ENCODE results near the gene CD53.
"Not testable (repeated sequence)": the region's sequence is repeated elsewhere in the genome, so short reads cannot be mapped to it uniquely, and the experiment has no call there.

The CD53 gene

DNA sequence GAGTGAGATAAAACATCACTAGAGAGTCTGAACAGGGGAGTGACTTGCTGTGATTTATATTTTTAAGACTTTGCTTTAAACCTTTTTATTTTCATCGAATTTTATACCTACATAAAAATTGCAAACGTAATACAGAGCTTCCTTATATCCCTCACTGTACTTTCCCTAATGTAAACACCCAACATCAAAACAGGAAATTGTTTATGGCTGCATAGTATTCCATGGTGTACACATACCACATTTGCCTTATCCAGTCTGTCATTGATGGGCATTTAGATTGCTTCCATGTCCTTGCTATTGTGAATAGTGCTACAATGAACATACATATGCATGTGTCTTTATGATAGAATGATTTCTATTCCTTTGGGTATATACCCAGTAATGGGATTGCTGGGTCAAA lies 56.0 kb downstream of the CD53 start:
- no peak overlapping the region for H3K9ac ChIP-seq (ENCODE audit: low read length in 5 of 5)

DNA sequence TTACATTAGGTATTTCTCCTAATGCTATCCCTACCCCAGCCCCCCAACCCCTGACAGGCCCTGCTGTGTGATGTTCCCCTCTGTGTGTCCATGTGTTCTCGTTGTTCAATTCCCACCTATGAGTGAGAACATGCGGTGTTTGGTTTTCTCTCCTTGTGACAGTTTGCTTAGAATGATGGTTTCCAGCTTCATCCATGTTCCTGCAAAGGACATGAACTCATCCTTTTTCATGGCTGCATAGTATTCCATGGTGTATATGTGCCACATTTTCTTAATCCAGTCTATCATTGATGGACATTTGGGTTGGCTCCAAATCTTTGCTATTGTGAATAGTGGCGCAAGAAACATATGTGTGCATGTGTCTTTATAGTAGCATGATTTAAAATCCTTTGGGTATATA lies 58.1 kb downstream of the CD53 start:
- not testable (repeated sequence) for H3K4me1 ChIP-seq (ENCODE audit: control insufficient read depth in 5 of 5, insufficient read depth in 5 of 5, low read length in 5 of 5); H3K27me3 ChIP-seq (ENCODE audit: control insufficient read depth in 5 of 5, insufficient read depth in 4 of 5, low read length in 5 of 5); H3K9ac ChIP-seq (ENCODE audit: low read length in 5 of 5); H3K36me3 ChIP-seq (ENCODE audit: control insufficient read depth in 5 of 5, insufficient read depth in 5 of 5, low read length in 5 of 5); H3K4me3 ChIP-seq (ENCODE audit: low read depth in 1 of 5, low read length in 5 of 5); H3K27ac ChIP-seq (ENCODE audit: low read depth, low read length)
- H3K9me3 ChIP-seq (ENCODE audit: control insufficient read depth in 5 of 5, low read length in 5 of 5), result peaks cover 0 to 38% (median 11%) of the 10 kb centered on the region in 5 donors

More for the DNA sequence above, 56.0 kb downstream of the CD53 start:
- H3K4me1 ChIP-seq (ENCODE audit: control insufficient read depth in 5 of 5, insufficient read depth in 5 of 5, low read length in 5 of 5), result no peaks in the 10 kb centered on the region
- no peaks in the 10 kb centered on the region for H3K36me3 ChIP-seq (ENCODE audit: control insufficient read depth in 5 of 5, insufficient read depth in 5 of 5, low read length in 5 of 5)
- no peak overlapping the region for H3K27ac ChIP-seq (ENCODE audit: low read depth, low read length)
- no peak overlapping the region for H3K4me3 ChIP-seq (ENCODE audit: low read depth in 1 of 5, low read length in 5 of 5)
- H3K9me3 ChIP-seq (ENCODE audit: control insufficient read depth in 5 of 5, low read length in 5 of 5), result peaks cover 3 to 22% (median 8%) of the 10 kb centered on the region in 5 donors
- H3K27me3 ChIP-seq (ENCODE audit: control insufficient read depth in 5 of 5, insufficient read depth in 4 of 5, low read length in 5 of 5), result no peaks in the 10 kb centered on the region

DNA sequence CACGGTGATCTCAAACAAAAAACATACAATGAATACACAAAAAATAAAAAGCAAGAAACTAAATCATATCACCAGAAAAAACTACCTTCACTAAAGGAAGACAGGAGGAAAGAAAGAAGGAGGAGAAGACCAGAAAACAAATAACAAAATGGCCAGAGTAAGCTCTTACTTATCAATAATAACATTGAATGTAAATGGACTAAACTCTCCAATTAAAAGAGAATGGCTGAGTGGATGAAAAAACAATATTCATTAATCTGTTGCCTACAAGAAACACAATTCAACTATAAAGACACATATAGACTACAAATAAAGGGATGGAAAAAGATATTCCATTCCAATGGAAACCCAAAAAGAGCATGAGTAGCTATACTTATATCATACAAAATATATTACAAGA lies 63.6 kb downstream of the CD53 start:
- Histone ChIP-seq H3K4me1 (ENCODE audit: control insufficient read depth in 5 of 5, insufficient read depth in 5 of 5, low read length in 5 of 5) (no peaks in the 10 kb centered on the region), H3K4me3 (ENCODE audit: low read depth in 1 of 5, low read length in 5 of 5) (no peak overlapping the region), H3K27ac (ENCODE audit: low read depth, low read length) (no peak overlapping the region), H3K9me3 (ENCODE audit: control insufficient read depth in 5 of 5, low read length in 5 of 5) (peaks cover 4 to 37% (median 13%) of the 10 kb centered on the region in 5 donors), H3K36me3 (ENCODE audit: control insufficient read depth in 5 of 5, insufficient read depth in 5 of 5, low read length in 5 of 5) (no peaks in the 10 kb centered on the region), H3K27me3 (ENCODE audit: control insufficient read depth in 5 of 5, insufficient read depth in 4 of 5, low read length in 5 of 5) (no peaks in the 10 kb centered on the region), H3K9ac (ENCODE audit: low read length in 5 of 5) (no peak overlapping the region)

DNA sequence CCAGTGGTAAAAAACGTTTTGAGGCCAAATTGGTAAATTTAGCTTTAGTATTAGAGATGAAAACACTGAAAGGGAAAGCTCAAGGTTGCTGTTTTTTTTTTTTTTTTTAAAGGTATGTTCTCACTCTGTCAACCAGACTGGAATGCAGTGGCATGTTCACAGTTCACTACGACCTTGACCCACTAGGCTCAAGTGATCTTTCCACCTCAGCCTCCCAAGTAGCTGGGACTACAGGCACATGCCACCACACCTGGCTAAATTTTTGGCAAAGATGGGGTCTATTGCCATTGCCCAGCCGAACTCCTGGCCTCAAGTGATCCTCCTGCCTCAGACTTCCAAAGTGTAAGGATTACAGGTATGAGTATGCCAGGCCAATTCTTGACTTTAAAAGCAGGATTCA lies 71.9 kb downstream of the CD53 start:
- Histone ChIP-seq H3K36me3 (ENCODE audit: control insufficient read depth in 5 of 5, insufficient read depth in 5 of 5, low read length in 5 of 5) (peaks cover 6 to 22% (median 12%) of the 10 kb centered on the region in 5 donors), H3K9me3 (ENCODE audit: control insufficient read depth in 5 of 5, low read length in 5 of 5) (peaks cover 0 to 8% (median 4%) of the 10 kb centered on the region in 5 donors), H3K9ac (ENCODE audit: low read length in 5 of 5) (no peak overlapping the region), H3K27ac (ENCODE audit: low read depth, low read length) (no peak overlapping the region), H3K4me1 (ENCODE audit: control insufficient read depth in 5 of 5, insufficient read depth in 5 of 5, low read length in 5 of 5) (no peaks in the 10 kb centered on the region), H3K27me3 (ENCODE audit: control insufficient read depth in 5 of 5, insufficient read depth in 4 of 5, low read length in 5 of 5) (no peaks in the 10 kb centered on the region), H3K4me3 (ENCODE audit: low read depth in 1 of 5, low read length in 5 of 5) (no peak overlapping the region)

DNA sequence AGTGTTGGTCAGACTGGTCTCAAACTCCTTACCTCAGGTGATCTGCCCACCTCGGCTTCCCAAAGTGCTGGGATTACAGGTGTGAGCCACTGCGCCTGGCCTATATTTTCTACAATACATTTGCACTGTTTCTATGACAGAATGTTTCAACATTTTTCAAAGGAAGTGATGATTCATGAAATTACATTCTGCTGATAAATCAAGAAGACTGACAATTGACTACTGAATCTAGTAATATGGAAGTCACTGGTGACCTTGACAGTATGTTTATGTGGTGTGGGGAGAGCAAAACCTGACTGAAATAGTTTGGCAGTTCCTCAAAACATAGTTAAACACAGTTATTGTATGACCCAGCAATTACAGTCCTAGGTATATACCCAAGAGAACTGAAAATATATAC lies 72.7 kb downstream of the CD53 start:
- Histone ChIP-seq H3K27ac (ENCODE audit: low read depth, low read length) (no peak overlapping the region), H3K27me3 (ENCODE audit: control insufficient read depth in 5 of 5, insufficient read depth in 4 of 5, low read length in 5 of 5) (no peaks in the 10 kb centered on the region), H3K4me3 (ENCODE audit: low read depth in 1 of 5, low read length in 5 of 5) (no peak overlapping the region), H3K9ac (ENCODE audit: low read length in 5 of 5) (no peak overlapping the region), H3K9me3 (ENCODE audit: control insufficient read depth in 5 of 5, low read length in 5 of 5) (peaks cover 0 to 8% (median 0%) of the 10 kb centered on the region in 5 donors), H3K36me3 (ENCODE audit: control insufficient read depth in 5 of 5, insufficient read depth in 5 of 5, low read length in 5 of 5) (peaks cover 7 to 24% (median 14%) of the 10 kb centered on the region in 5 donors), H3K4me1 (ENCODE audit: control insufficient read depth in 5 of 5, insufficient read depth in 5 of 5, low read length in 5 of 5) (no peaks in the 10 kb centered on the region)

DNA sequence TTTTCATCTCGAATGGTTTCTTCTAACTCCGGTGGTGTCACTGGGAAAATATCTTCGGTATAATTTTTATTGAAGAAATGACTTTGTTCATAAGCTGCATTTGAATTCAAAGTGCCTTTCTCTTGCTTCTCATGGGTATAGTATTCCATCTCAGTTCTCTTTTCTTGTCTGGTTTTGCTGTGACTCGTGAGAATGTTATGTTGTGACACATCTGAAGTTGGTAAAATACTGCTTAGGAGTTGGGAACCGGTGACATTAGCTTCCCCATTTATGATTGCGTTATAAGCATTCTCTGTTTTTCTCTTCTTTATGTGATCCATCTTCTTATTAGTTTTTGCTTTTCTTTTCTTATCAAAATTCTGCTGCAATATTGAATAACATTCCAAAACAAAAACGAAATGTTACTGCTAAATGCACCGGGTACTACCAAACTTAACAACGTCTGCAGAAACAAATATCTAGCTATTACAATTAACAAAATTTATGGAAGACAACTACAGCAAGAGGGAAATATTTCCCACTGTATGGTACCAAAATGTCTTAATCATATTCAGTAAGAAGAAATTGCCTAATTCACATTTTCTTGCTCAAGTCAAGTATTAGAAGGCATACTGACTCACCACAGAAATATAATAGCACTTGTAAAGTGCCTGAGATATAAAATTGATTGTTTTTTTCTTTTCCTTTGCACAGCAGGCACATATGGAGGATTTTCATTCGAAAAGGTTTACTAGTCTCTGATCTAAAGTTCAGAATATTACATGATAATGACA lies 75.3 kb downstream of the CD53 start:
- H3K9me3 ChIP-seq (ENCODE audit: control insufficient read depth in 5 of 5, low read length in 5 of 5), result peaks cover 0 to 12% (median 5%) of the 10 kb centered on the region in 5 donors
- H3K27me3 ChIP-seq (ENCODE audit: control insufficient read depth in 5 of 5, insufficient read depth in 4 of 5, low read length in 5 of 5), result no peaks in the 10 kb centered on the region
- no peak overlapping the region for H3K27ac ChIP-seq (ENCODE audit: low read depth, low read length)
- H3K4me1 ChIP-seq (ENCODE audit: control insufficient read depth in 5 of 5, insufficient read depth in 5 of 5, low read length in 5 of 5), result no peaks in the 10 kb centered on the region
- no peak overlapping the region for H3K9ac ChIP-seq (ENCODE audit: low read length in 5 of 5)
- no peak overlapping the region for H3K4me3 ChIP-seq (ENCODE audit: low read depth in 1 of 5, low read length in 5 of 5)
- H3K36me3 ChIP-seq (ENCODE audit: control insufficient read depth in 5 of 5, insufficient read depth in 5 of 5, low read length in 5 of 5), result peaks cover 15 to 42% (median 23%) of the 10 kb centered on the region in 5 donors
